HepG2 (cell line): ENCODE measurements around the gene CREBBP. TPM values are rescaled to one million over a fixed set of nuclear protein-coding genes. Genes with fewer than 3 reads are reported as not detected.

Experiments used
- CHD2 ChIP-seq: IDR thresholded peaks from 2 replicates; pipeline ENCODE4 v1.6.1; 2011; ENCODE audit warnings: low read depth, low read length, improper control_type of control experiment
- DZIP1 ChIP-seq: sonication (generic); formaldehyde crosslinking; IDR thresholded peaks from 2 replicates; pipeline ENCODE4 v1.5.0; 2020; ENCODE audit warnings: mild to moderate bottlenecking, missing genetic modification reagents
- E2F5 ChIP-seq: sonication (generic); formaldehyde crosslinking; conservative IDR thresholded peaks from 2 replicates; pipeline ENCODE4 v1.4.0; 2020; ENCODE audit warnings: missing genetic modification reagents
- IKZF4 ChIP-seq: sonication (generic); formaldehyde crosslinking; IDR thresholded peaks from 2 replicates; pipeline ENCODE4 v1.5.1; 2020; ENCODE audit warnings: borderline replicate concordance, mild to moderate bottlenecking, low read depth, missing genetic modification reagents; ENCODE audit errors: not compliant biosample characterization
- IRF2 ChIP-seq: IDR thresholded peaks from 2 replicates; pipeline ENCODE4 v1.6.1; 2018; ENCODE audit warnings: missing genetic modification reagents, missing compliant biosample characterization
- PHF21A ChIP-seq: sonication (generic); formaldehyde crosslinking; IDR thresholded peaks from 2 replicates; pipeline ENCODE4 v1.5.0; 2020; ENCODE audit warnings: mild to moderate bottlenecking, missing genetic modification reagents
- PITX1 ChIP-seq: sonication (generic); formaldehyde crosslinking; IDR thresholded peaks from 2 replicates; pipeline ENCODE4 v1.5.1; 2020; ENCODE audit warnings: mild to moderate bottlenecking, missing genetic modification reagents
- PRMT3 ChIP-seq: sonication (generic); formaldehyde crosslinking; IDR thresholded peaks from 2 replicates; pipeline ENCODE4 v1.8.1; 2022; ENCODE audit warnings: low read depth, mild to moderate bottlenecking, moderate library complexity, missing genetic modification reagents, borderline replicate concordance
- REL ChIP-seq: sonication (generic); formaldehyde crosslinking; conservative IDR thresholded peaks from 2 replicates; pipeline ENCODE4 v1.8.0; 2022; ENCODE audit warnings: mild to moderate bottlenecking, missing genetic modification reagents, moderate library complexity
- SMYD3 ChIP-seq: sonication (generic); formaldehyde crosslinking; IDR thresholded peaks from 2 replicates; pipeline ENCODE4 v1.8.1; 2023; ENCODE audit warnings: mild to moderate bottlenecking, missing genetic modification reagents
- SNRNP70 ChIP-seq: fragments of 200-400 bp; formaldehyde crosslinking; IDR thresholded peaks from 2 replicates; pipeline ENCODE4 v1.6.1; 2017; ENCODE audit warnings: mild to moderate bottlenecking, low read depth, low read length, moderate library complexity
- TAF1 ChIP-seq: sonication (generic); formaldehyde crosslinking; IDR thresholded peaks from 2 replicates; pipeline ENCODE4 v1.4.0; 2020; ENCODE audit warnings: missing genetic modification reagents
- TEF ChIP-seq: sonication (generic); formaldehyde crosslinking; IDR thresholded peaks from 2 replicates; pipeline ENCODE4 v1.5.0; 2020; ENCODE audit warnings: missing genetic modification reagents
- THAP7 ChIP-seq: sonication (generic); formaldehyde crosslinking; IDR thresholded peaks from 2 replicates; pipeline ENCODE4 v1.8.1; 2023; ENCODE audit warnings: mild to moderate bottlenecking, missing genetic modification reagents
- ZBTB38 ChIP-seq: sonication (generic); formaldehyde crosslinking; IDR thresholded peaks from 2 replicates; pipeline ENCODE4 v1.5.1; 2020; ENCODE audit warnings: mild to moderate bottlenecking, missing genetic modification reagents
- ZKSCAN5 ChIP-seq: sonication (generic); formaldehyde crosslinking; IDR thresholded peaks from 2 replicates; pipeline ENCODE4 v1.5.1; 2020; ENCODE audit warnings: mild to moderate bottlenecking, missing genetic modification reagents
- ZNF124 ChIP-seq: sonication (generic); formaldehyde crosslinking; IDR thresholded peaks from 2 replicates; pipeline ENCODE4 v1.4.0; 2020; ENCODE audit warnings: missing genetic modification reagents
- ZNF34 ChIP-seq: sonication (generic); formaldehyde crosslinking; IDR thresholded peaks from 2 replicates; pipeline ENCODE4 v1.4.0; 2020; ENCODE audit warnings: mild to moderate bottlenecking, missing genetic modification reagents, borderline replicate concordance
- ZNF597 ChIP-seq: sonication (generic); formaldehyde crosslinking; IDR thresholded peaks from 2 replicates; pipeline ENCODE4 v1.5.0; 2020; ENCODE audit warnings: missing genetic modification reagents
- ZNF674 ChIP-seq: sonication (generic); formaldehyde crosslinking; IDR thresholded peaks from 2 replicates; pipeline ENCODE4 v1.5.0; 2020; ENCODE audit warnings: low read depth, mild to moderate bottlenecking, missing genetic modification reagents
- ZNF713 ChIP-seq: sonication (generic); formaldehyde crosslinking; IDR thresholded peaks from 2 replicates; pipeline ENCODE4 v1.4.0; 2020; ENCODE audit warnings: mild to moderate bottlenecking, missing genetic modification reagents
- ZNF746 ChIP-seq: sonication (generic); formaldehyde crosslinking; IDR thresholded peaks from 2 replicates; pipeline ENCODE4 v1.8.0; 2022; ENCODE audit warnings: mild to moderate bottlenecking, missing genetic modification reagents
- ZZZ3 ChIP-seq: sonication (generic); formaldehyde crosslinking; IDR thresholded peaks from 2 replicates; pipeline ENCODE4 v1.4.0; 2020; ENCODE audit warnings: missing genetic modification reagents, mild to moderate bottlenecking, borderline replicate concordance
- polyA plus RNA-seq, 8 experiments: library from polyadenylated mRNA; depleted of rRNA in 3 of 8; stranded (reverse) in 7 of 8; unstranded in 1 of 8; fragments of >200 nt; fragmentation: Illumina TruSeq in 4 of 8; extraction: Trizol in 4 of 8; gene quantifications; 2 replicates each; pipeline versions ENCODE4 v1.2.1 to v1.2.3, GENCODE V29; 2011 to 2016; ENCODE audit warnings: low read depth in 4 of 8, missing spikeins in 1 of 8, mixed read lengths in 1 of 8; ENCODE audit not compliant: insufficient read depth in 1 of 8
- total RNA-seq, 5 experiments: library from RNA; depleted of rRNA; stranded (reverse); fragments of >200 nt; fragmentation: Illumina TruSeq; extraction: Trizol; gene quantifications; 2 replicates each; pipeline ENCODE4 v1.2.3, GENCODE V29; 2016; ENCODE audit warnings: low read depth in 1 of 5

CREBBP gene
- total and polyA plus RNA-seq, 2 of the 13 experiments (the other 11 are each of a cell fraction or from before 2014, with no cell fraction given): 5.3 to 10.4 TPM

GRCh38 chr16:3857189-3858043, 23.1 kb downstream of the CREBBP start (continued):
- TF ChIP-seq ZNF597 (CRISPR knock-in tag) (no peak), SMYD3 (no peak), ZNF713 (CRISPR knock-in tag) (no peak), PITX1 (no peak), ZNF746 (CRISPR knock-in tag) (no peak; the same call in 1 of the 2 replicates), IKZF4 (CRISPR knock-in tag) (no peak), IRF2 (CRISPR knock-in tag) (peak; percentile 85), CHD2 (no peak), SNRNP70 (no peak), PHF21A (peak; percentile 72; the same call in 1 of the 2 replicates), ZBTB38 (0 out of 2 replicates have a peak, but pooled peaks have one; percentile 25), ZNF34 (CRISPR knock-in tag) (0 out of 2 replicates have a peak, but pooled peaks have one; percentile 56), PRMT3 (no peak), ZNF674 (CRISPR knock-in tag) (no peak), REL (CRISPR knock-in tag) (no peak), TEF (CRISPR knock-in tag) (no peak), ZZZ3 (CRISPR knock-in tag) (no peak), ZNF124 (no peak; the same call in 1 of the 2 replicates), THAP7 (CRISPR knock-in tag) (no peak), TAF1 (CRISPR knock-in tag) (no peak), E2F5 (CRISPR knock-in tag) (no peak), DZIP1 (CRISPR knock-in tag) (no peak), ZKSCAN5 (CRISPR knock-in tag) (no peak)
